ENCODE measurements around the gene JAK3. TPM values are rescaled to one million over a fixed set of nuclear protein-coding genes. Genes with fewer than 3 reads are reported as not detected.

JAK3 gene
- total and polyA plus RNA-seq, 2 donors (not counting 3 experiments of a cell fraction or from before 2014, with no cell fraction given), result 3.1 to 3.8 TPM

DNA sequence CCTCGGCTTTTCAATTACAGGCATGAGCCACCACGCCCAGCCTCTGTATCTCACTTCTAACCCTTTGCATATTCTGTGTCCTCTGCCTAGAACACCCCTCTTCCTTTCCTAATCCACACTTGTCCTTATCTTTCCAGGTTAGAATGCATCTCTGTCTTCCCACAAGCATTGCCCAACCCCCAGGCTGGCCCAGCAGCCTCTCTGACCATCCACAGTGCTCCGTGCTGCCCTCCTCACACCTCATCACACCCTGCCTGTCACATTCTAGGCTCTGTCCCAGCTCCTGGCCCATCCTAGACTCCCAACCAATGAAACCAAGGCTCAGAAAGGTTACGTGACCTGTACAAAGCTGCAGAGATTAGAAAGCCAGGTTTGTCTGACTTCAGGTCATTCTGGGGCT is 11.3 kb downstream of the JAK3 start:
- DNase-seq (ENCODE audit: low read depth, low spot score) (no peak), FAIRE-seq (no peak)
- no peak overlapping the region for H3K4me2 ChIP-seq (ENCODE audit: insufficient read depth, low read length)
- H3K4me3 ChIP-seq (replicated peaks in 1 of 3; ENCODE audit: insufficient read depth in 1 of 3, low read depth in 1 of 3, low read length in 3 of 3), result no peak overlapping the region
- H4K20me1 ChIP-seq (replicated peaks; ENCODE audit: control insufficient read depth, extremely low read depth, insufficient read depth, low read length), result no peaks in the 10 kb centered on the region
- TF ChIP-seq EZH2 (IDR thresholded peaks at IDR 0.05; ENCODE audit: borderline replicate concordance, low read depth, low read length, severe bottlenecking) (no peak), GATA2 (IDR thresholded peaks at IDR 0.05; ENCODE audit: insufficient read depth, insufficient read length, low read depth, low read length) (no peak), FOS (IDR thresholded peaks at IDR 0.05; ENCODE audit: borderline replicate concordance, insufficient read depth, low read length) (no peak), POLR2A (IDR thresholded peaks at IDR 0.05; ENCODE audit: low read depth, low read length) (no peak), POLR2AphosphoS5 (IDR thresholded peaks at IDR 0.05; ENCODE audit: insufficient read depth, low read depth, low read length) (no peak), MYC (IDR thresholded peaks at IDR 0.05; ENCODE audit: low read depth, low read length) (no peak), JUN (IDR thresholded peaks at IDR 0.05; ENCODE audit: borderline replicate concordance, insufficient read depth, insufficient read length, low read depth) (no peak)
- TF ChIP-seq, protein P1, sequence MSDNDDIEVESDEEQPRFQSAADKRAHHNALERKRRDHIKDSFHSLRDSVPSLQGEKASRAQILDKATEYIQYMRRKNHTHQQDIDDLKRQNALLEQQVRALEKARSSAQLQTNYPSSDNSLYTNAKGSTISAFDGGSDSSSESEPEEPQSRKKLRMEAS (IDR thresholded peaks at IDR 0.05; ENCODE audit: insufficient read depth, insufficient read length), result no peak
- TF ChIP-seq, protein P2, sequence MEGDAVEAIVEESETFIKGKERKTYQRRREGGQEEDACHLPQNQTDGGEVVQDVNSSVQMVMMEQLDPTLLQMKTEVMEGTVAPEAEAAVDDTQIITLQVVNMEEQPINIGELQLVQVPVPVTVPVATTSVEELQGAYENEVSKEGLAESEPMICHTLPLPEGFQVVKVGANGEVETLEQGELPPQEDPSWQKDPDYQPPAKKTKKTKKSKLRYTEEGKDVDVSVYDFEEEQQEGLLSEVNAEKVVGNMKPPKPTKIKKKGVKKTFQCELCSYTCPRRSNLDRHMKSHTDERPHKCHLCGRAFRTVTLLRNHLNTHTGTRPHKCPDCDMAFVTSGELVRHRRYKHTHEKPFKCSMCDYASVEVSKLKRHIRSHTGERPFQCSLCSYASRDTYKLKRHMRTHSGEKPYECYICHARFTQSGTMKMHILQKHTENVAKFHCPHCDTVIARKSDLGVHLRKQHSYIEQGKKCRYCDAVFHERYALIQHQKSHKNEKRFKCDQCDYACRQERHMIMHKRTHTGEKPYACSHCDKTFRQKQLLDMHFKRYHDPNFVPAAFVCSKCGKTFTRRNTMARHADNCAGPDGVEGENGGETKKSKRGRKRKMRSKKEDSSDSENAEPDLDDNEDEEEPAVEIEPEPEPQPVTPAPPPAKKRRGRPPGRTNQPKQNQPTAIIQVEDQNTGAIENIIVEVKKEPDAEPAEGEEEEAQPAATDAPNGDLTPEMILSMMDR (IDR thresholded peaks at IDR 0.05; ENCODE audit: extremely low read depth in 1 of 2, insufficient read depth in 1 of 2, low read depth in 1 of 2, low read length in 2 of 2), result no peak
- POLR2A ChIA-PET, result no interaction called here
- BruUV-seq (replicated peaks), result no TSS peak
- H2AFZ ChIP-seq (ENCODE audit: low read depth, low read length), result no peak overlapping the region
- H3K36me3 ChIP-seq (ENCODE audit: control insufficient read depth in 2 of 2, extremely low read depth in 1 of 2, insufficient read depth in 2 of 2, low read length in 2 of 2), result no peaks in the 10 kb centered on the region
- no peak overlapping the region for H3K27ac ChIP-seq (ENCODE audit: insufficient read depth, low read depth, low read length)
- H3K9me3 ChIP-seq (replicated peaks; ENCODE audit: control insufficient read depth, insufficient read depth, low read length), result no peaks in the 10 kb centered on the region
- dilution Hi-C loops (cut with MboI; ENCODE audit: extremely low pct_ligation_motif_present, low sequenced_read_pairs) (no loop called here), intact Hi-C loops (cut with micrococcal nuclease) (no loop called here)
- H3K27me3 ChIP-seq (ENCODE audit: control insufficient read depth in 2 of 2, insufficient read depth in 2 of 2, low read length in 2 of 2), result no peaks in the 10 kb centered on the region
- H3K79me2 ChIP-seq (ENCODE audit: control insufficient read depth, insufficient read depth, low read length), result no peaks in the 10 kb centered on the region
- CTCF ChIA-PET, result no interaction called here
- H3K9ac ChIP-seq (replicated peaks; ENCODE audit: extremely low read depth, insufficient read depth, low read length), result no peak overlapping the region
- H3K4me1 ChIP-seq (ENCODE audit: control insufficient read depth, extremely low read depth, insufficient read depth, low read length), result peaks cover 6% of the 10 kb centered on the region
- H3K9me1 ChIP-seq (replicated peaks; ENCODE audit: control insufficient read depth, extremely low read depth, insufficient read depth, low read length), result no peaks in the 10 kb centered on the region

Data from endothelial cell of umbilical vein (primary cell).